ENCODE measurements around the gene CLCNKA. TPM values are rescaled to one million over a fixed set of nuclear protein-coding genes. Genes with fewer than 3 reads are reported as not detected.
A peak's percentile ranks its signal among the peaks of the same experiment; 100 is the strongest.

The CLCNKA gene
- total RNA-seq, 8 experiments from 2014 or later, result 0.04 to 0.35 TPM; not detected in 6

- peaks cover 0 to 8% of the 10 kb centered on the region in 2 donors for H3K4me1 ChIP-seq (replicated peaks in 1 of 2)
- 0 to 84% (median 80%) methylated on average over 1 to 5 of the region's 5 CpGs; no CpG with 5 or more reads in 3 of the 10 experiments for WGBS, 10 experiments
- in situ Hi-C loops (cut with MboI; ENCODE audit: low pct_unique_long_range_greater_than_20kb in 2 of 9, low sequenced_read_pairs in 9 of 9, unreplicated experiment in 9 of 9), result no loop called here
- H3K4me3 ChIP-seq, result no peak overlapping the region
- no peak overlapping the region for H3K27ac ChIP-seq
- no peak for ATAC-seq (replicated peaks in 6 of 8)
Measured at GRCh38 chr1:16005597-16005996, 16.2 kb upstream of the CLCNKA start.

GRCh38 chr1:16006010-16006409, 15.8 kb upstream of the CLCNKA start:
- in situ Hi-C loops (cut with MboI; ENCODE audit: low pct_unique_long_range_greater_than_20kb in 2 of 9, low sequenced_read_pairs in 9 of 9, unreplicated experiment in 9 of 9), result no loop called here
- no peak for ATAC-seq (replicated peaks in 6 of 8)
- H3K4me3 ChIP-seq, result no peak overlapping the region
- no peak overlapping the region for H3K27ac ChIP-seq
- WGBS, 10 experiments, result 69 to 100% (median 80%) methylated on average over 1 to 6 of the region's 11 CpGs; no CpG with 5 or more reads in 1 of the 10 experiments
- peaks cover 0 to 8% of the 10 kb centered on the region in 2 donors for H3K4me1 ChIP-seq (replicated peaks in 1 of 2)

GRCh38 chr1:16006552-16007485, 15.0 kb upstream of the CLCNKA start:
- no peak overlapping the region for H3K4me3 ChIP-seq
- peak in 3 of 8 experiments; percentile 46 to 80 (median 74) for ATAC-seq (replicated peaks in 6 of 8)
- peaks cover 0 to 8% of the 10 kb centered on the region in 2 donors for H3K4me1 ChIP-seq (replicated peaks in 1 of 2)
- in situ Hi-C loops (cut with MboI; ENCODE audit: low pct_unique_long_range_greater_than_20kb in 2 of 9, low sequenced_read_pairs in 9 of 9, unreplicated experiment in 9 of 9), result no loop called here
- WGBS, 10 experiments, result 0 to 88% (median 62%) methylated on average over 1 to 7 of the region's 9 CpGs; no CpG with 5 or more reads in 1 of the 10 experiments
- H3K27ac ChIP-seq, result no peak overlapping the region

- no peak overlapping the region for H3K27ac ChIP-seq
- peaks cover under 1 to 11% of the 10 kb centered on the region in 2 donors for H3K4me1 ChIP-seq (replicated peaks in 1 of 2)
- no peak for ATAC-seq (replicated peaks in 6 of 8)
- H3K4me3 ChIP-seq, result no peak overlapping the region
- WGBS, 10 experiments, result 54 to 100% (median 86%) methylated on average over 1 to 5 of the region's 6 CpGs; no CpG with 5 or more reads in 1 of the 10 experiments
- in situ Hi-C loops (cut with MboI; ENCODE audit: low pct_unique_long_range_greater_than_20kb in 2 of 9, low sequenced_read_pairs in 9 of 9, unreplicated experiment in 9 of 9), result no loop called here
Measured at GRCh38 chr1:16007671-16008341, 14.0 kb upstream of the CLCNKA start.

- Histone ChIP-seq H3K27ac (no peak overlapping the region), H3K4me3 (no peak overlapping the region), H3K4me1 (replicated peaks in 1 of 2) (peaks cover 11 to 19% of the 10 kb centered on the region in 2 donors)
- WGBS, 10 experiments, result 0 to 8% (median 0%) methylated on average over 1 to 4 of the region's 4 CpGs; no CpG with 5 or more reads in 4 of the 10 experiments
- in situ Hi-C loops (cut with MboI; ENCODE audit: low pct_unique_long_range_greater_than_20kb in 2 of 9, low sequenced_read_pairs in 9 of 9, unreplicated experiment in 9 of 9), result no loop called here
- peak; percentile 28 to 85 (median 65) for ATAC-seq (replicated peaks in 6 of 8)
Measured at GRCh38 chr1:16009030-16009460, 12.8 kb upstream of the CLCNKA start.

GRCh38 chr1:16009678-16010077, 12.2 kb upstream of the CLCNKA start:
- in situ Hi-C loops (cut with MboI; ENCODE audit: low pct_unique_long_range_greater_than_20kb in 2 of 9, low sequenced_read_pairs in 9 of 9, unreplicated experiment in 9 of 9), result no loop called here

GRCh38 chr1:16010837-16011236, 11.0 kb upstream of the CLCNKA start:
- no peak for ATAC-seq (replicated peaks in 6 of 8)
- peaks cover 23 to 26% of the 10 kb centered on the region in 2 donors for H3K4me1 ChIP-seq (replicated peaks in 1 of 2)
- H3K4me3 ChIP-seq, result no peak overlapping the region
- WGBS, 10 experiments, result 40 to 100% (median 95%) methylated on average over 1 to 3 of the region's 3 CpGs; no CpG with 5 or more reads in 3 of the 10 experiments
- no peak overlapping the region for H3K27ac ChIP-seq
- in situ Hi-C loops (cut with MboI; ENCODE audit: low pct_unique_long_range_greater_than_20kb in 2 of 9, low sequenced_read_pairs in 9 of 9, unreplicated experiment in 9 of 9), result no loop called here

More at GRCh38 chr1:16009678-16010077, 12.2 kb upstream of the CLCNKA start:
- no peak overlapping the region for H3K27ac ChIP-seq
- WGBS, 10 experiments, result 61 to 95% (median 86%) methylated on average over 1 to 10 of the region's 11 CpGs; no CpG with 5 or more reads in 3 of the 10 experiments
- H3K4me1 ChIP-seq (replicated peaks in 1 of 2), result peaks cover 17 to 23% of the 10 kb centered on the region in 2 donors
- no peak overlapping the region for H3K4me3 ChIP-seq
- ATAC-seq (replicated peaks in 6 of 8), result no peak

- Histone ChIP-seq H3K4me3 (no peak overlapping the region), H3K27ac (no peak overlapping the region), H3K4me1 (replicated peaks in 1 of 2) (peaks cover 23 to 26% of the 10 kb centered on the region in 2 donors)
- 91 to 100% (median 96%) methylated on average over 1 to 9 of the region's 11 CpGs; no CpG with 5 or more reads in 4 of the 10 experiments for WGBS, 10 experiments
- in situ Hi-C loops (cut with MboI; ENCODE audit: low pct_unique_long_range_greater_than_20kb in 2 of 9, low sequenced_read_pairs in 9 of 9, unreplicated experiment in 9 of 9), result no loop called here
- ATAC-seq (replicated peaks in 6 of 8), result no peak
Measured at GRCh38 chr1:16011936-16012589, 9.8 kb upstream of the CLCNKA start.

- Histone ChIP-seq H3K27ac (no peak overlapping the region), H3K4me3 (peak overlapping the region in 2 of 5 donors; percentile 10 to 11), H3K4me1 (replicated peaks in 1 of 2) (peaks cover 27 to 32% of the 10 kb centered on the region in 2 donors)
- in situ Hi-C loops (cut with MboI; ENCODE audit: low pct_unique_long_range_greater_than_20kb in 2 of 9, low sequenced_read_pairs in 9 of 9, unreplicated experiment in 9 of 9), result no loop called here
- WGBS, 10 experiments, result 12 to 85% (median 43%) methylated on average over 2 to 9 of the region's 36 CpGs; no CpG with 5 or more reads in 7 of the 10 experiments
- ATAC-seq (replicated peaks in 6 of 8), result peak; percentile 12 to 70 (median 42)
Measured at GRCh38 chr1:16012590-16013219, 9.1 kb upstream of the CLCNKA start.

GRCh38 chr1:16013220-16013907, 8.5 kb upstream of the CLCNKA start:
- Histone ChIP-seq H3K4me3 (peak overlapping the region in 2 of 5 donors; percentile 10 to 11), H3K27ac (no peak overlapping the region), H3K4me1 (replicated peaks in 1 of 2) (peaks cover 34 to 39% of the 10 kb centered on the region in 2 donors)
- ATAC-seq (replicated peaks in 6 of 8), result peak; percentile 29 to 69 (median 63)
- in situ Hi-C loops (cut with MboI; ENCODE audit: low pct_unique_long_range_greater_than_20kb in 2 of 9, low sequenced_read_pairs in 9 of 9, unreplicated experiment in 9 of 9), result no loop called here
- WGBS, 10 experiments, result 49 to 73% (median 55%) methylated on average over 1 to 11 of the region's 28 CpGs; no CpG with 5 or more reads in 6 of the 10 experiments

GRCh38 chr1:16013908-16014258, 8.0 kb upstream of the CLCNKA start:
- Histone ChIP-seq H3K4me3 (no peak overlapping the region), H3K4me1 (replicated peaks in 1 of 2) (peaks cover 37 to 43% of the 10 kb centered on the region in 2 donors), H3K27ac (no peak overlapping the region)
- ATAC-seq (replicated peaks in 6 of 8), result no peak
- in situ Hi-C loops (cut with MboI; ENCODE audit: low pct_unique_long_range_greater_than_20kb in 2 of 9, low sequenced_read_pairs in 9 of 9, unreplicated experiment in 9 of 9), result no loop called here
- WGBS, 10 experiments, result 60 to 100% (median 92%) methylated on average over 1 of the region's 4 CpGs; no CpG with 5 or more reads in 6 of the 10 experiments
